AG10803 (cell line): ENCODE data around the gene SNRPB.

Source experiments
- DNase-seq: peaks from one replicate; pipeline ENCODE4 v3.0.0; 2010; ENCODE audit warnings: low read depth
- H3K4me3 ChIP-seq: 2 replicates; pipeline ENCODE4 v1.5.1; 2011; ENCODE audit warnings: mild to moderate bottlenecking, low read length, control low read depth
- TF ChIP-seq, protein P1 (sequence below): conservative IDR thresholded peaks from 2 replicates; pipeline ENCODE4 v1.5.1; 2011; ENCODE audit warnings: mild to moderate bottlenecking, low read length, control low read depth, inconsistent platforms

Gene SNRPB

DNA sequence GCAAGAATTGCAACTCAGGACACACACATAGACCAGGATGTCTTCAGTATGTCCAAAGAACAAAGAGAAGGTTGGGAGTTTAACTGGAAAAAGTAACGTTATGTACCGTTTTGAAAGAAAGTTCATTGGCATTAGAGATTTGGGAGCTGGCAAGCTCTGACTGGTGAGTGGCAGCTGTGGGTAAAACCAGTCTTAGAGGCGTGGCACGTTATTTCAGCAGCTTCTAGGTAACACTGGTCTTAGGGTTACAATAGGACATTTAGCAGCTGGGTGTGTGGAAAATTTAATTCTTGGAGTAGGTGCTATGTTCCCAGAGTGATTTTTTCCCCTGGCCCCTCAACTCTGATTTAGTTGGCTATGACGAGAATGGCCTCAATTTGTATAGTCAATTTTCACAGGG lies 19.2 kb downstream of the SNRPB start:
- DNase-seq = no peak
- TF ChIP-seq, protein P1, sequence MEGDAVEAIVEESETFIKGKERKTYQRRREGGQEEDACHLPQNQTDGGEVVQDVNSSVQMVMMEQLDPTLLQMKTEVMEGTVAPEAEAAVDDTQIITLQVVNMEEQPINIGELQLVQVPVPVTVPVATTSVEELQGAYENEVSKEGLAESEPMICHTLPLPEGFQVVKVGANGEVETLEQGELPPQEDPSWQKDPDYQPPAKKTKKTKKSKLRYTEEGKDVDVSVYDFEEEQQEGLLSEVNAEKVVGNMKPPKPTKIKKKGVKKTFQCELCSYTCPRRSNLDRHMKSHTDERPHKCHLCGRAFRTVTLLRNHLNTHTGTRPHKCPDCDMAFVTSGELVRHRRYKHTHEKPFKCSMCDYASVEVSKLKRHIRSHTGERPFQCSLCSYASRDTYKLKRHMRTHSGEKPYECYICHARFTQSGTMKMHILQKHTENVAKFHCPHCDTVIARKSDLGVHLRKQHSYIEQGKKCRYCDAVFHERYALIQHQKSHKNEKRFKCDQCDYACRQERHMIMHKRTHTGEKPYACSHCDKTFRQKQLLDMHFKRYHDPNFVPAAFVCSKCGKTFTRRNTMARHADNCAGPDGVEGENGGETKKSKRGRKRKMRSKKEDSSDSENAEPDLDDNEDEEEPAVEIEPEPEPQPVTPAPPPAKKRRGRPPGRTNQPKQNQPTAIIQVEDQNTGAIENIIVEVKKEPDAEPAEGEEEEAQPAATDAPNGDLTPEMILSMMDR = no peak
- H3K4me3 ChIP-seq = no peak overlapping the region

DNA sequence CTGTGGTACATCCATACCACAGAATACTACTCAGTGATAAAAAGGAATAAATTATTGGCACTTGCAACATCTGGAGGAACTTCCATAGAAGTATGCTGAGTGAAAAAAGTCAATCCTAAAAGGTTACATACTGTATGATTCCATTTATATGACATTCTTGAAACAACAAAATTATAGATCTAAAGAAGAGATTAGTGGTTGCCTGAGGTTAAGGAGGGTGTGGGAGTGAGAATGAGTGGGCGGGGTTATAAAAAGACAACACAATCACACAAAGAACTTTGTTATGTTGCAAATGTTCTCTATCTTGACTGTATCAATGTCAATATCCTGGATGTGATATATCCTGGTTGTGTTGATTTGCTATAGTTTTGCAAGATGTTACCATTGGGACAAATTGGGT lies 21.2 kb downstream of the SNRPB start:
- no peak overlapping the region for H3K4me3 ChIP-seq
- no peak for DNase-seq
- TF ChIP-seq, protein P1 = no peak

DNA sequence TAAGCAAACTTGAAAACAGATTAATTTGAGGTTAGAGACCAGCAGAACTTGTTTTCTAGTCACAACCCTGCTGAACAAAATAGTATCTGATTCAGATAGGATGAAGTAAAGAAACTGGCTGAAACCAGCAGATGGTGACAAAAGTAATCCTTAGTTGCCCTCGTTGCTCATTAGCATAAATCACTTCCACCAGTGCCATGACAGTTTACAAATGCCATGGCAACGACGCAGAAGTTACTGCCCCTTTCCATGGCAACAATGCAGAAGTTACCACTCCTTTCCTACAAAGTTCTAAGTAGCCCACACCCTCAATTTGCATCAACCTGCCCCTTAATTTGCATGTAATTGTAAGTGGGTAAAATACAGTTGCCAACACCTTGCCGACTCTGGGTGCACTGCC lies 23.7 kb downstream of the SNRPB start:
- TF ChIP-seq, protein P1 = no peak
- no peak overlapping the region for H3K4me3 ChIP-seq
- DNase-seq = no peak

DNA sequence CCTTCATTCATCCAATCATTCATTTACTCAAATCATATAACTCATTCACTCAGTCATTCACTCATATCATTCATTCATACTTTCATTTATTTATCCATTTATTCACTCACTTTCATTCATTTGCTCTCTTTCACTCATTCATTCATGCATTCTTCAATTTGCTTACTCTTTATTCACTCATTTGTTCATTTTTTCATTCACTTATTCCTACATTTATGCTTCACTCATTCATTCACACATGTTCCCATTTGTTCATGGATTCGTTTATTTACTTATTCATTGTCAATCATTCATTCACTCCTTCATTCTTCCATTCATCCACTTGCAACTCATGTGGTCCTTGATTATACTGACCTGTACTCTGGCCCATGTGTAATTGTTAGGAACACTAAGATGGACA lies 39.4 kb downstream of the SNRPB start:
- no peak overlapping the region for H3K4me3 ChIP-seq
- TF ChIP-seq, protein P1 = no peak
- no peak for DNase-seq

DNA sequence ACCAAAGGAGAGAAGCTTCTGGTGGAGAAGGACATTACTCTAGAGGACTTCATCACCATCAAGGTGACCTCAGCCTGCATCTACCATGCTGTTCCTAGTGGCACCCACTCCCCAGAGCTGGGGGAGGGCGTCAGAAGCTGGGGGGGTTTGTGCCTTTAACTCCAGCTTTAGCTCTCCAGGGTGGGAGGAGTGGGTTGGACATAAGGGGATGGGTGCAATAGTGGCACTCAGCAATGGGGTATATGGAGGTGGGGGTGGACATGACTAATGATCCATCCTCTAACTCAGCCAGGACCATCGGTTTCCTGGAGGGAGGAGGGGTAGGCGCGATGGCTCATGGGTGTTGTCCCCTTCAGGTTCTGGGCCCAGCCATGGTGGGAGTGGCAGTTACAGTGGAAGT lies 40.1 kb downstream of the SNRPB start:
- no peak for DNase-seq
- H3K4me3 ChIP-seq = no peak overlapping the region
- TF ChIP-seq, protein P1 = no peak

DNA sequence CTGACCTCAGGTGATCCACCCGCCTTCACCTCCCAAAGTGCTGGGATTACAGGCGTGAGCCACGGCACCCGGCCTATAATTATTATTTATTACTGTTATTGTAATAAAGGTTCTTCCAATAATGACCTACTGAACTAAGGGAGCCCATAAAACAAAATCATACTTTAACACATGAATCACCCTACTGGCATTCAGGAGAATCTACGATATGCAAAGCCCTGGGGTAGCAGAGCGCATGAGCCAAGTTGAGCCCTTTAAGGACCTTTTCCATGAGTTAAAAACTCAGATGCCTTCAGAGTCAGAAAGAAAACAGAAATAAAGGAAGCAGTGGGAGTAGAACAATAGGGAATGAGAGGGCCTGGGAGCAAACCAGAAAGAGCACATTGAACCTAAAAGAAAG lies 41.5 kb downstream of the SNRPB start:
- H3K4me3 ChIP-seq = no peak overlapping the region
- no peak for DNase-seq
- TF ChIP-seq, protein P1 = no peak

DNA sequence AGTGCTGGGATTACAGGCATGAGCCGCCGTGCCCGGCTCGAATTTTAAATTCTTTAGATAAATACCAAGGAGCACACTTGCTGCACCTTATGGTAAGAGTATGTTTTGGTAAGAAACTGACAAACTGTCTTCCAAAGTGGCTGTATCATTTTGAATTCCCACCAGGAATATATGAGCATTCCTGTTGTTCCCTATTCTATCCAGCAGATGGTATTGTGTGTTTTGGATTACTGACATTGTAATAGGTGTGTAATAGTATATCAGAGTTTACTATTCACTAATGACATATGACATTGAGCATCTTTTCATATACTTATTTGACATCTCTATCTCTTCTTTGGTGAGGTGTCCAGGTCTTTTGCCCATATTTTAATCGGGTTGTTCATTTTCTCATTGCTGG lies 49.3 kb downstream of the SNRPB start:
- H3K4me3 ChIP-seq = no peak overlapping the region
- DNase-seq = no peak
- TF ChIP-seq, protein P1 = peak; percentile 40
